ENCODE results near the gene ZNF668. TPM values are rescaled to one million over a fixed set of nuclear protein-coding genes. Genes with fewer than 3 reads are reported as not detected.

The ZNF668 gene
- total RNA-seq, 4 donors from 2014 or later = 7.3 to 10.7 (median 7.6) TPM

DNA sequence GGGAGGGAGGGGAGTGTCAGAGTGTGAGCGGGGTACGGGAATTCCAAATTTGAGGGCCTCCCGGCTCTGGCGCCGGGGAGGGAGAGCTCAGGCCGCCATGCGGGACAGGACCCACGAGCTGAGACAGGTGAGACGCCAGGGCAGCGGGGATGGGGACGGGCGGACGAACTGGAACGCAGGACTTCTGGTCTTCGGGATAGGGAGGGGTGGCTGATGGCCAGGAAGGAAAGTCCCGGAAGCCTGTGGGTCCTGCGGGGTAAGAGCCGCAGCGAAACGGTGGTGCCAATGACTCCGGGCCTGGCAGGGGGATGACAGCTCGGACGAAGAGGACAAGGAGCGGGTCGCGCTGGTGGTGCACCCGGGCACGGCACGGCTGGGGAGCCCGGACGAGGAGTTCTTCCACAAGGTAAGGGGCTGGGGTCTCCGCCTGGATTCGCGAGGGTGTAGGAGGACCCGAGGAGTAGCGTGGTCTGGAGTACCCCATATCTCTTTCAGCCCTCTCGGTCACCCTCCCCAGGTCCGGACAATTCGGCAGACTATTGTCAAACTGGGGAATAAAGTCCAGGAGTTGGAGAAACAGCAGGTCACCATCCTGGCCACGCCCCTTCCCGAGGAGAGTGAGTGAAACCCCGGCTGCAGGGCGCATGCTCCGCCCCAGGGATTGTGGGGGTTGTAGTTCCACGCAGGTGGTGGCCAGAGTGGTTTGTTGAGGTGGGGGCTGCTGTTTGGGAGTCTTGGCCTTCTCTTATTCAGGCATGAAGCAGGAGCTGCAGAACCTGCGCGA, 40.1 kb downstream of the ZNF668 start:
- TF ChIP-seq, protein P1, sequence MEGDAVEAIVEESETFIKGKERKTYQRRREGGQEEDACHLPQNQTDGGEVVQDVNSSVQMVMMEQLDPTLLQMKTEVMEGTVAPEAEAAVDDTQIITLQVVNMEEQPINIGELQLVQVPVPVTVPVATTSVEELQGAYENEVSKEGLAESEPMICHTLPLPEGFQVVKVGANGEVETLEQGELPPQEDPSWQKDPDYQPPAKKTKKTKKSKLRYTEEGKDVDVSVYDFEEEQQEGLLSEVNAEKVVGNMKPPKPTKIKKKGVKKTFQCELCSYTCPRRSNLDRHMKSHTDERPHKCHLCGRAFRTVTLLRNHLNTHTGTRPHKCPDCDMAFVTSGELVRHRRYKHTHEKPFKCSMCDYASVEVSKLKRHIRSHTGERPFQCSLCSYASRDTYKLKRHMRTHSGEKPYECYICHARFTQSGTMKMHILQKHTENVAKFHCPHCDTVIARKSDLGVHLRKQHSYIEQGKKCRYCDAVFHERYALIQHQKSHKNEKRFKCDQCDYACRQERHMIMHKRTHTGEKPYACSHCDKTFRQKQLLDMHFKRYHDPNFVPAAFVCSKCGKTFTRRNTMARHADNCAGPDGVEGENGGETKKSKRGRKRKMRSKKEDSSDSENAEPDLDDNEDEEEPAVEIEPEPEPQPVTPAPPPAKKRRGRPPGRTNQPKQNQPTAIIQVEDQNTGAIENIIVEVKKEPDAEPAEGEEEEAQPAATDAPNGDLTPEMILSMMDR (IDR thresholded peaks at IDR 0.05; ENCODE audit: low read depth) = no peak

DNA sequence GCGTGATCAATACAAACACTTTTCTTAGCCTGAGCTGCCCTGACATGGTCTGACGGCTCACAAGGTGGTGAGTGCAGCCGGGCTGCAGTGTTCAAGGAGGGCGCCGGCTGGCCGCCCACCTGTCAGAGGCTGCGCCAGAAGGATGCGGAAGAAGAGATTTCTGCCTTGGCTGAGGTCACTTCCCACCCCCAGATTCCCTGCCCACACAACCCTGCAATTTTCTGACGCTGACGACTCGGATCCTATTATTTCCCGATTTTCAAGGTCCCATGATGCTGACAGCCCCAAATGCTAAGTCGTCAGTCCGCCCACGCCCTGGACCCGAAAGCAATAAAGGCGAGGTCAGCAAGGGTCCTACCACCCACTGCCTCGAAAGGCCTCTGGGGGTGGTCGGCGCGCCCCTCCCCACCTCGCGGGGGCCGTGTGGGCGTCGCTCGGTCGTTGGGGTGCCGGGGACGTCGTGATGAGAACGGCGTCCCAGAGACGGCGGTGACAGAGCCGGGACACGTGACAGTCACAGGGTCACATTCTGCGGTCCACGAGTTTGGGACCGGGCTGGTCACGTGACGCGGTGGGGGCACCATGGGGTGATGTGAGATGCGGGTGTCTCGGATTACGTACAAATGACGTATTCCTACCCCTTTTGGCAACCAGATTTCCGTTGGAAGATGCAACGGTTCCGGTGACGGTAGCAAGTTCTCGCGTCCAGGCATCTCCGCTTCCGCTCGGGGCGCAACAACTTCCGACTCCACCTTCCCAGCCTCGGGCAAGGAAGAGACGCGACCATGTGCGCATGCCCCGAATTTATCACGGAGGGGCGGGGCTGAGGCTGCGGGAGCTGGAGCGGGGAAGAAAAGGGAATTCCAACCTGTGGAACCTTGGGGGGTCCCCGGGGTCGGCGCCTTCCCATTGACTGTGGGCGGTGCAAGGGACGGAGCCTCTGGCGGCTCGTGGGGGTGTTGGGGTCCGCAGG, 41.0 kb downstream of the ZNF668 start, which contains the start of gene STX4:
TSS of gene STX4 (plus strand) at position 823 of the 973 bp plus-strand sequence. CDS start 248 bp downstream, outside the sequence.
- TF ChIP-seq, protein P1 (IDR thresholded peaks at IDR 0.05; ENCODE audit: low read depth) = no peak

GRCh38 chr16:31031276-31031675, 42.8 kb downstream of the ZNF668 start:
- TF ChIP-seq, protein P1 (IDR thresholded peaks at IDR 0.05; ENCODE audit: low read depth) = no peak

- TF ChIP-seq, protein P1 (IDR thresholded peaks at IDR 0.05; ENCODE audit: low read depth) = no peak
Measured at GRCh38 chr16:31029272-31029671, 44.8 kb downstream of the ZNF668 start.

- TF ChIP-seq, protein P1 (IDR thresholded peaks at IDR 0.05; ENCODE audit: low read depth) = no peak
Measured at GRCh38 chr16:31025339-31025738, 48.7 kb downstream of the ZNF668 start.

DNA sequence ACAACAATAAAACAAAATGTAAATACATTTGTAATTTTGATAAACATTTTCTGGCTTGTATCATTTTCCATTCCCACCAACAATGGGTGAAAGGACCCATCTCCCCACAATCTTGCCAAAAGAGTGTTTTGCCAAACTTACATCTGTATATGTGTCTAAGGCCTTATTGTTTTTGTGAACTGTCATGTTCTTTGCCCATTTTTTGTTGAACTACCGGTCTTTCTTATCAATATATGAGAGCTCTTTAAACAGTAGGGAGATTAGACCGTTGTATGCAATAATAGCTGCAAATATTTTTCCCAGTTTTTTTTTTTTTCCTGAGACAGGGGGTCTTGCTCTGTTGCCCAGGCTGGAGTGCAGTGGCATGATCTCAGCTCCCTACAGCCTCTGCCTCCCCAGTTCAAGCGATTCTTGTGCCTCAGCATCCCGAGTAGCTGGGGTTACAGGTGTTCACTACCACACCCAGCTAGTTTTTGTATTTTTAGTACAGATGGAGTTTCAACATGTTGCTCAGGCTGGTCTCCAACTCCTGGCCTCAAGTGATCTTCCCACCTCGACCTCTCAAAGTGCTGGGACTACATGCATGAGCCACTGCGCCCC, 50.3 kb downstream of the ZNF668 start:
- TF ChIP-seq, protein P1 (IDR thresholded peaks at IDR 0.05; ENCODE audit: low read depth) = no peak
